ENCODE results near the gene SPATA19.

DNA sequence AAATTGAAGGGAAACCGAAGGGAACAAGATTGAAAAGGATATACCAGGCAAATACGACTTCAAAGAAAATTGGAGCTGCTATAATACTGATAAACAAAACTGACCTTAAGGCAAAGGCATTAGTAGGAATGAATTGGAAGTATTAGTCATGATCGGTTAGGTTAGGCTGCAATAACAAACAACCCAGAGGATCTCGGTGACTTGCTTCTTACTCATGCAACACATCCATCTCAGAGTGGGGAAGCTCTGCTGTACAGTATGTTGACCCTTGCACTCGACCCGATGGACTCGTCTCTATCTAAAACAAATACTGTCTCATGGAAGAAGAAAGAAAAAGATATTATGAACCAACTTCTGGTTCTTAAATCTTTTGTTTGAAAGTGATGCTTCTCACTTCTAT lies 42.3 kb downstream of the SPATA19 start:
- no peak for TF ChIP-seq PAX5 (IDR thresholded peaks at IDR 0.05; ENCODE audit: insufficient read depth, low read length, severe bottlenecking)
- TF ChIP-seq POLR2AphosphoS5 (IDR thresholded peaks at IDR 0.05; ENCODE audit: low read depth, low read length): no peak

Data from GM12891 (cell line).